NB4 (cell line): Measurements from ENCODE around the gene PCCB.

Experiments
- DNase-seq: peaks from one replicate; pipeline ENCODE4 v3.0.0; 2010; ENCODE audit warnings: low read depth
- H3K4me3 ChIP-seq: one replicate; pipeline ENCODE4 v1.5.1; 2011; ENCODE audit warnings: mild to moderate bottlenecking, low read depth, low read length, moderate library complexity
- CTCF ChIP-seq: IDR thresholded peaks from one replicate; pipeline ENCODE4 v1.5.1; 2012; ENCODE audit warnings: low read depth, low read length
- MYC ChIP-seq: IDR thresholded peaks from 2 replicates; pipeline ENCODE4 v1.6.1; 2011; ENCODE audit warnings: low read depth, low read length
- POLR2A ChIP-seq: IDR thresholded peaks from 2 replicates; pipeline ENCODE4 v1.6.1; 2011; ENCODE audit warnings: mild to moderate bottlenecking; ENCODE audit not compliant: insufficient read length; ENCODE audit errors: extremely low read depth
- TF ChIP-seq, protein P1 (sequence below): IDR thresholded peaks from 2 replicates; pipeline ENCODE4 v1.6.1; 2011; ENCODE audit warnings: low read depth, low read length

The PCCB gene

DNA sequence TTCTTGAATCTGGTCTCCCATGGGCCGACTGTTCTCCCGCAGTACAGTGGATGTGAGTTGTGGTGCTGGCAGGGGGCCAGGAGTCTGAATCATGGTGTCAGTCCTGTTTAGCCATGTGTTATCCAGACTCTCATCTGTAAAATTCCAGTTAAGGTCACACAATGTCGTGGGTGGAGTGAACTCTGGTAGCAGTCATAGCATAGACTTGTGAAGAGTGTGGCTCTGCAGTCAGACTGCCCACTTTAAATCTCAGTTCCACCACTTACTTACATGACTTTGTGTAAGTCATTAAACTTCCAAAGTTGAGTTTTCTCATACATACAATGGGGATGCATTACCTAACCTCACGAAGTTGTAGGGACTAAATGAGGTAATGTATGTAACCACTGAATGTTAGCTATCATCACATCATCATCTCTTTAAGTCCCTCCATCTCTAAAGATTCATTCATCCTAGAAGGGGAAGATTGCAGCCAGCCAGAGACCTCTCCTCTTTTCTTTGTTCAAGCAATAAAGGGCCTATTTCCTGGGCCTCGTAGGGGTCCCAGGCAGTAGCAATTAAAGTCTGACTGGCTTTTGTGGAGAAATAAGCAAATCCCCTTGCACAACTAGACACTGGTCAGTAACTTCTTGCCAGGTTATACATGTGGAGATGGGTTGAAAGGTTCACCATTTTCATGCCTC lies 93.9 kb downstream of the PCCB start:
- H3K4me3 ChIP-seq, result no peak overlapping the region
- TF ChIP-seq MYC (no peak), CTCF (no peak)
- no peak for DNase-seq

DNA sequence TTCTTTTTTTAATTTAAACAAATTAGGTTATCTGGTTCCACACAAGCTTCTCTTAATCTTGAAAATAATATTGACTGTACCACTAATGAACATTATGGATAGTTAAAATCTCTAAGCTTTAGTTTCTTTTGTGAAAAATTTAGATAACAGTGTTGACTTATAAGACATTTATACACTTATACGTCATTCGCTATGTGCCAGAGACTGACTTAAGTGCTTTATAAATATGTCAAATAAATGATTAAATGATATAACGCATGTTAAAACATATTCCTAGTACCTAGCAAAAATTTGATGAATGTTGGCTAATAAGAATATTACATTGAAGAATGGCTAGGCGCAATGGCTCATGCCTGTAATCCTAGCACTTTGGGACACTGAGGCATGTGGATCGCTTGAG lies 96.3 kb downstream of the PCCB start:
- TF ChIP-seq CTCF (no peak), POLR2A (no peak), MYC (no peak)
- TF ChIP-seq, protein P1, sequence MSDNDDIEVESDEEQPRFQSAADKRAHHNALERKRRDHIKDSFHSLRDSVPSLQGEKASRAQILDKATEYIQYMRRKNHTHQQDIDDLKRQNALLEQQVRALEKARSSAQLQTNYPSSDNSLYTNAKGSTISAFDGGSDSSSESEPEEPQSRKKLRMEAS, result no peak
- no peak overlapping the region for H3K4me3 ChIP-seq
- DNase-seq, result no peak

DNA sequence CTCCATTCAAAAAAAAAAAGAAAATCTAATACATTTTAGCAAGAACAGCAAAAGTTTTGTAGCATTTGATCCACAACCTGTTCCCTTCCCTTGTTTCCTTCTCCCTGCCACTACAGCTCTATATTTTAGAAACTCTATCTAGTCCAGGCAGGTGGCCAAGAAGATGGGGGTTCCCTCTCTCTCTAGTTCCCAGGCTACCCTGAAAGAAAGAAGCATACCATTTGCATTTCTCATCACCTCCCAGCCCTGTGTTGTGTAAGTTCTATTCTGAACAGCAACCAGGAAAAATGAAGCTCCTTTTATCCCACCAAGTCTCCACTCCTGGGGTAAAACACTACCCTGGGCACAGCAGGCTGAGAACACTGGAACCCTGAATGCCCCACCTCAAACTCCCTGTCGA lies 100.0 kb downstream of the PCCB start:
- no peak for DNase-seq
- H3K4me3 ChIP-seq, result no peak overlapping the region
- TF ChIP-seq MYC, result no peak
- TF ChIP-seq, protein P1, result no peak
- no peak for TF ChIP-seq POLR2A
- no peak for TF ChIP-seq CTCF

- TF ChIP-seq POLR2A (no peak), MYC (no peak), CTCF (no peak)
- TF ChIP-seq, protein P1, result no peak
- DNase-seq, result no peak
Measured at GRCh38 chr3:136350557-136350956, 100.4 kb downstream of the PCCB start.

DNA sequence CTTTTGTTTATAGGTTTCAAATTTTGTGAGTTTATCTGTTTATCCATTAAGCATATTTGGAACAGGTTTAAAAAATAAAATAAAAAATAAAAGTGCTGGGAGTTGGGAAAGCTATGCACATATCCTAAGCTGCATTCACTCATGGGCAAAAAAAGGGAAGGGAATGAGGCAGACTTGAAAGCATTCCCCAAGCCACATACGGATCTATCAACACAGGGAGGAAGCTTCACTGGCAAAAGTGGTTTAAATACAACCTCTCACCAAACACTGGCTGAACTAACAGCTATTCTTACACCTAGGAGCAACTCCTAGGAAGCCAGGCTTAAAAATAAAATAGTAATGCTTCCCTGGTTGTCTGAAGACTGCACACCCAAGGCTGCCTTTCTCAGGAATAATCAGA lies 101.2 kb downstream of the PCCB start:
- no peak for DNase-seq
- no peak overlapping the region for H3K4me3 ChIP-seq
- TF ChIP-seq POLR2A (no peak), MYC (no peak), CTCF (no peak)
- TF ChIP-seq, protein P1, result no peak

More at GRCh38 chr3:136350557-136350956, 100.4 kb downstream of the PCCB start:
- H3K4me3 ChIP-seq, result no peak overlapping the region

DNA sequence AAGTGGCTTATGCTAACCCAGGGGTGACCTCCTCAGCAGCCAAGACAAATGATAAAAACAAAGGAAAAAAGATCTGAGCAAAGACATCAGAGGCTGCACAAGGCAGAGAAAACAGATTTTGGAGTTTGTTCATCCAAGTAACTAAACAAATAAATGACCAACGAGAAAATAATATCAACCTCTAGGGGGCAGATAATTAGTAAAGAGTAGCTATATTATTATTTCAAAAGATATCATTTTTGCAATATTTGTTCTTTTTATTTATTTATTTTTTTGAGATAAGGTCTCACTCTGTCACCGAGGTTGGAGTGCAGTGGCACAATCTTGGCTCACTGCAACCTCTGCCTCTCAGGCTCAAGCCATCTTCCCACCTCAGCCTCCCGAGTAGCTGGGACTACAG lies 101.8 kb downstream of the PCCB start:
- no peak overlapping the region for H3K4me3 ChIP-seq
- DNase-seq, result no peak
- TF ChIP-seq MYC (no peak), POLR2A (no peak), CTCF (no peak)
- TF ChIP-seq, protein P1, result no peak
